Effector memory CD8-positive, alpha-beta T cell (primary cell): ENCODE results near the gene LGALS9B.
"Not testable (repeated sequence)": the region's sequence is repeated elsewhere in the genome, so short reads cannot be mapped to it uniquely, and the experiment has no call there.

Experiments used
- ATAC-seq: fragments of 150-1000 bp; cut with Tn5 transposase; replicated peaks from 2 replicates; pipeline ENCODE4 v1.10.0; 2021; ENCODE audit warnings: mild to moderate bottlenecking, moderate library complexity
- DNase-seq, 3 experiments: peaks; one replicate each; pipeline ENCODE4 v3.0.0; 2021
- H3K27ac Mint-ChIP-seq, 2 donors: one replicate each; pipeline ENCODE4 v1.8.0; 2022; ENCODE audit warnings: mild to moderate bottlenecking in 2 of 2, mixed read lengths in 2 of 2, moderate library complexity in 2 of 2
- H3K27me3 Mint-ChIP-seq, 2 donors: one replicate each; pipeline ENCODE4 v1.8.0; 2022; ENCODE audit warnings: mixed read lengths in 2 of 2
- H3K36me3 Mint-ChIP-seq: one replicate; pipeline ENCODE4 v1.8.0; 2022; ENCODE audit warnings: mild to moderate bottlenecking, moderate library complexity, mixed read lengths; ENCODE audit not compliant: insufficient read depth
- H3K4me1 Mint-ChIP-seq, 2 donors: one replicate each; pipeline ENCODE4 v1.8.0; 2022; ENCODE audit warnings: low read depth in 2 of 2, mixed read lengths in 2 of 2
- H3K4me3 Mint-ChIP-seq, 2 donors: one replicate each; pipeline ENCODE4 v1.8.0; 2022; ENCODE audit warnings: mild to moderate bottlenecking in 2 of 2, mixed read lengths in 2 of 2, moderate library complexity in 2 of 2
- H3K9me3 Mint-ChIP-seq, 2 donors: one replicate each; pipeline ENCODE4 v1.8.0; 2022; ENCODE audit warnings: mixed read lengths in 2 of 2

The LGALS9B gene

GRCh38 chr17:20418838-20419237, 48.5 kb downstream of the LGALS9B start:
- not testable (repeated sequence) for H3K4me3 Mint-ChIP-seq, H3K36me3 Mint-ChIP-seq, H3K9me3 Mint-ChIP-seq, H3K27ac Mint-ChIP-seq, H3K4me1 Mint-ChIP-seq, ATAC-seq, H3K27me3 Mint-ChIP-seq, DNase-seq

GRCh38 chr17:20417492-20418080, 49.8 kb downstream of the LGALS9B start:
- not testable (repeated sequence) for ATAC-seq, H3K9me3 Mint-ChIP-seq, H3K36me3 Mint-ChIP-seq, H3K4me3 Mint-ChIP-seq, H3K27me3 Mint-ChIP-seq, H3K27ac Mint-ChIP-seq, DNase-seq, H3K4me1 Mint-ChIP-seq

DNA sequence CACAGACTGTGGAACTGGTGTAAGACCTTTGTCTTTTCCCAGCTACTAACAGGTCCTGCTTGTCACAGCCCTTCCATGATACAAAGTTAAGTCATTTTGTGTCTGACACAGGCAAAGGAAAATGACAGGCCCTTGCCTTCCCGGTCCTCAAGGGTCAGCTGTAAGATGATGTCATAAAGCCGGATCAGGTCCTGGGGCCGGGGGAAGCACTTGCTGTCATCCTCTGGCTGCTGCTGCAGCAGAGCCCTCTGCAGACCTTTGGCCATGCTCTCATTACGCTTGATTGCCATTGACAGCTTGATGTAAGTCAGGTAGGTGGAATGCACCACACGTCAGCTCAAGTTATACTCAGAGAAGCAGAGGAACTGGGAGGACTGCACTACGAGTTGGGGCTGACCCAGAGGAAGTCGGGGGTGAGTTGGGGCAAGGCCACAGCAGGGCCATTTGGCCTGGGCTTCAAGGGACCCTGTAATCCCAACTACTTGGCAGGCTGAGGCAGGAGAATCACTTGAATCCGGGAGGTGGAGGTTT, 50.9 kb downstream of the LGALS9B start:
- not testable (repeated sequence) for H3K27ac Mint-ChIP-seq, H3K4me3 Mint-ChIP-seq, H3K36me3 Mint-ChIP-seq, H3K9me3 Mint-ChIP-seq, H3K27me3 Mint-ChIP-seq, ATAC-seq, H3K4me1 Mint-ChIP-seq, DNase-seq

- not testable (repeated sequence) for H3K4me3 Mint-ChIP-seq, H3K36me3 Mint-ChIP-seq, H3K9me3 Mint-ChIP-seq, DNase-seq, ATAC-seq, H3K4me1 Mint-ChIP-seq, H3K27ac Mint-ChIP-seq, H3K27me3 Mint-ChIP-seq
These were observed 51.9 kb downstream of the LGALS9B start for GRCh38 chr17:20415479-20415878.

DNA sequence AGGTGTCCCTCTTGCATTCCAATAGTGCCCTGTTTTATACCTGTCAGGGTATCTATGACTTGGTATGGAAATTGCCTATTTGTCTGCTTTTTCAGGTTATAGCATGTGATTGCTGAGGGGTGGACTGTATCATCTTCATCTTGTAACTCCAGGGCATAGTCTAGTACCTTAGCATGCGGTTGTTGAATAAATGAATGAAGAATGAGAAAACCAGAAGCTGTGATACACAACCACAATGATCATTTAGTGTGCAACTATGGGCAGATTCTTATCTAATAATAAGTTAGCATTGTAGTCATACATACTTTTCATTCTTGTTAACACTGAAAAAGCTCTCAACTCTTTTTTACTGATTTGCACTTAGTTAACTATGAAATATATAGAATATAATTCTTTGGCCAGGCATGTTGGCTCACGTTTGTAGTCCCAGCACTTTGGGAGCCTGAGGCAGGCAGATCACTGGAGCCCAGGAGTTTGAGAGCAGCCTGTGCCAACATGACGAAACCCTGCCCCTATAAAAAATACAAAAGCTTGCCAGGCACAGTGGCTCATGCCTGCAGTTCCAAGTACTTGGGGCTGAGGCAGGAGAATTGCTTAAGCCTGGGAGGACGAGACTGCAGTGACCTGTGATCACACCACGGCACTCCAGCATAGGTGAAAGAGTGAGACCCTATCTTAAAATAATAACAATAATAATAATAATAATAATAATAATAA, 65.9 kb downstream of the LGALS9B start:
- H3K27me3 Mint-ChIP-seq, ATAC-seq, H3K27ac Mint-ChIP-seq, H3K4me3 Mint-ChIP-seq, H3K36me3 Mint-ChIP-seq, DNase-seq, H3K9me3 Mint-ChIP-seq, H3K4me1 Mint-ChIP-seq: not testable (repeated sequence)

DNA sequence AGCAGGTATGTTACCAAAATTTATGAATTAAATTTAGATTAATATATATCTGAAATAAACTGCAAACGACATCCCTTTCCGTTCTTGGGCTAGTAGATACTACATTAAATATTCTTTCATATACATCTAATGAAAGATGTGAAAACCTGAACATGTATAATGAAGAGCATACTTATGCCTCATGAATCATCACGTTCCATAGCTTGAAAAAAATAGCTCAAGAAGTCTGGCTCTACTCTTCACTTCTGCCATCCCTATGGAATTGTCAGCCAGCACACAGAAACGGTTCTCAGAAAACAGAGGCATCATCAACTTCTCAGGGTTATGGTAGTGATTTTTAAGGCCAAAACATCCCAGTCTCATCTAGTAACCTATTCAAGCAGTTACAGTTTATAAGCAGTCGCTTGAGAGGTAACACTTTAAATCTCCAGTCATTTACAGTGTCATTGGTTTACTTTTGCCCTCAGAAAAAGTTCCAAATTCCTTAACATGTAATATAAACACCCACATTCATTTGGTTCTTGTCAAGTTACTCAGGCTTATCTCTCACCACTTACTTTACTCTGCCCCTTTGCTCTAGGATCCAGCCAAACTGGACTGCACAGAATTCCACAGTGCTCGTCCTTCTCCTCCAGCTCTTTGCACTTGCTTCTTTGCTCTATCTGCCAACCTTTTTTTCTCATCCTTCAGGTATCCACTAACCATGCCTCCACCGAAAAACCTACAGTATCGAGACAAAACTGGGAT, 66.6 kb downstream of the LGALS9B start:
- H3K4me3 Mint-ChIP-seq, H3K27me3 Mint-ChIP-seq, H3K36me3 Mint-ChIP-seq, H3K27ac Mint-ChIP-seq, DNase-seq, H3K4me1 Mint-ChIP-seq, ATAC-seq, H3K9me3 Mint-ChIP-seq: not testable (repeated sequence)
